RWPE2 (cell line): ENCODE results near the gene DDRGK1.
A peak's percentile ranks its signal among the peaks of the same experiment; 100 is the strongest.
"Not testable (repeated sequence)": the region's sequence is repeated elsewhere in the genome, so short reads cannot be mapped to it uniquely, and the experiment has no call there.

Experiments
- ATAC-seq: fragments of 200-7000 bp; cut with Tn5 transposase; 3 replicates; pipeline ENCODE4 v1.9.1; 2021; ENCODE audit warnings: low read depth
- DNase-seq: peaks from one replicate; pipeline ENCODE4 v3.0.0-alpha.2; 2020; ENCODE audit warnings: low spot score
- H3K27ac ChIP-seq: fragments of 450-650 bp; 2 replicates; pipeline ENCODE4 v1.5.1; 2017; ENCODE audit warnings: mild to moderate bottlenecking; ENCODE audit not compliant: poor library complexity, severe bottlenecking
- H3K27me3 ChIP-seq: fragments of 250-450 bp; sonication (Bioruptor Pico); 2 replicates; pipeline ENCODE4 v1.5.1; 2021; ENCODE audit warnings: mild to moderate bottlenecking, moderate library complexity; ENCODE audit not compliant: insufficient read depth, poor library complexity, severe bottlenecking
- H3K36me3 ChIP-seq: fragments of 250-450 bp; sonication (Bioruptor Pico); 2 replicates; pipeline ENCODE4 v1.5.1; 2020; ENCODE audit warnings: low read depth, mild to moderate bottlenecking, moderate library complexity
- H3K4me1 ChIP-seq: fragments of 250-450 bp; sonication (Bioruptor Pico); 2 replicates; pipeline ENCODE4 v1.5.1; 2021; ENCODE audit warnings: mild to moderate bottlenecking, moderate library complexity; ENCODE audit not compliant: insufficient read depth, poor library complexity, severe bottlenecking
- H3K4me3 ChIP-seq: fragments of 250-450 bp; sonication (Bioruptor Pico); 2 replicates; pipeline ENCODE4 v1.5.1; 2021; ENCODE audit warnings: mild to moderate bottlenecking, moderate library complexity; ENCODE audit not compliant: severe bottlenecking
- H3K9me3 ChIP-seq: fragments of 250-450 bp; sonication (Bioruptor Pico); 2 replicates; pipeline ENCODE4 v1.5.1; 2021; ENCODE audit warnings: mild to moderate bottlenecking, moderate library complexity; ENCODE audit not compliant: severe bottlenecking
- TF ChIP-seq, protein P1 (sequence below): fragments of 450-650 bp; IDR thresholded peaks from one replicate; pipeline ENCODE4 v1.5.1; 2017; ENCODE audit warnings: mild to moderate bottlenecking, moderate library complexity; ENCODE audit not compliant: poor library complexity, severe bottlenecking

Gene DDRGK1

DNA sequence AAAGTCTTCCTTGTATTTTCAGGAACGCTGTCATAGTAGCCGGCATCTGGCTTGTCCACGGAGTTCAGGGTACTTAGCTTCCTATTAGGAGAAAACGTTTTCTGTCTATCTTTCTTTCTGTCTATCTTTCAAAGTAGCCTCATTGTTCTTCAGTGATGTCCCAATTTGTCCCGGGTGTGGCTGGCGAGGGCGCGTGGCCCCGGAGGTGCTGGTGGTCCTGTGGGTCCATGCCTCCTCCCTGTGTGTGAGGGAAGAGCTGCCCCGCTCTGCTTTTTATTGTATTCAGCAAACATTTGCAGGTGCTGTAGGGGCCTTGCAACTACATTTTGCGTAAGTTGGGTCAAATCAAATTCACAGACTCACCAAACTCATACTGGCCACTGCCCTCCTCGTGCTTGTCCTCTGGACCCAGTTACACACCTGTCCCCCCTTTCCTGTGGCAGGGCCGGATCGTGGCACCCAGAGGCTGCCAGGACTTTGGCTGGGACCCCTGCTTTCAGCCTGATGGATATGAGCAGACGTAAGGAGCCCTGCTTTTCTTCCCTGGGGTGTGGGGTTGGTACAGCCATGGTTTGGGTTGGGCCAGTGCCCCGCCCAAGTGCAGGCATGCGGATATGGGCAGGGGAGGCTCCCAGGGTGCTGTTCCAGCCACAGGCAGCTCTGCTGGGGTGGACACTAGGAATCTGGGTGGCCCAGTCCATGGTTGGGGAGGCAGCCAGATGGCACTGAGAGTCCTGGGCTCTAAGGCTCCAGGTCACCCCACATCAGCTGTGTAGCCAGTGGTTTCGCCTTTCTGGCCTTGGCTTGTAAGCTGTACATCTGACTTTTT, 17.1 kb upstream of the DDRGK1 start:
- peaks cover 29% of the 10 kb centered on the region for H3K36me3 ChIP-seq
- H3K9me3 ChIP-seq: no peaks in the 10 kb centered on the region
- H3K27ac ChIP-seq: peak overlapping the region; percentile 41
- TF ChIP-seq, protein P1, sequence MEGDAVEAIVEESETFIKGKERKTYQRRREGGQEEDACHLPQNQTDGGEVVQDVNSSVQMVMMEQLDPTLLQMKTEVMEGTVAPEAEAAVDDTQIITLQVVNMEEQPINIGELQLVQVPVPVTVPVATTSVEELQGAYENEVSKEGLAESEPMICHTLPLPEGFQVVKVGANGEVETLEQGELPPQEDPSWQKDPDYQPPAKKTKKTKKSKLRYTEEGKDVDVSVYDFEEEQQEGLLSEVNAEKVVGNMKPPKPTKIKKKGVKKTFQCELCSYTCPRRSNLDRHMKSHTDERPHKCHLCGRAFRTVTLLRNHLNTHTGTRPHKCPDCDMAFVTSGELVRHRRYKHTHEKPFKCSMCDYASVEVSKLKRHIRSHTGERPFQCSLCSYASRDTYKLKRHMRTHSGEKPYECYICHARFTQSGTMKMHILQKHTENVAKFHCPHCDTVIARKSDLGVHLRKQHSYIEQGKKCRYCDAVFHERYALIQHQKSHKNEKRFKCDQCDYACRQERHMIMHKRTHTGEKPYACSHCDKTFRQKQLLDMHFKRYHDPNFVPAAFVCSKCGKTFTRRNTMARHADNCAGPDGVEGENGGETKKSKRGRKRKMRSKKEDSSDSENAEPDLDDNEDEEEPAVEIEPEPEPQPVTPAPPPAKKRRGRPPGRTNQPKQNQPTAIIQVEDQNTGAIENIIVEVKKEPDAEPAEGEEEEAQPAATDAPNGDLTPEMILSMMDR: no peak
- ATAC-seq (peak; percentile 60), DNase-seq (peak; percentile 66)
- H3K27me3 ChIP-seq: no peaks in the 10 kb centered on the region
- peaks cover 20% of the 10 kb centered on the region for H3K4me1 ChIP-seq
- no peak overlapping the region for H3K4me3 ChIP-seq

DNA sequence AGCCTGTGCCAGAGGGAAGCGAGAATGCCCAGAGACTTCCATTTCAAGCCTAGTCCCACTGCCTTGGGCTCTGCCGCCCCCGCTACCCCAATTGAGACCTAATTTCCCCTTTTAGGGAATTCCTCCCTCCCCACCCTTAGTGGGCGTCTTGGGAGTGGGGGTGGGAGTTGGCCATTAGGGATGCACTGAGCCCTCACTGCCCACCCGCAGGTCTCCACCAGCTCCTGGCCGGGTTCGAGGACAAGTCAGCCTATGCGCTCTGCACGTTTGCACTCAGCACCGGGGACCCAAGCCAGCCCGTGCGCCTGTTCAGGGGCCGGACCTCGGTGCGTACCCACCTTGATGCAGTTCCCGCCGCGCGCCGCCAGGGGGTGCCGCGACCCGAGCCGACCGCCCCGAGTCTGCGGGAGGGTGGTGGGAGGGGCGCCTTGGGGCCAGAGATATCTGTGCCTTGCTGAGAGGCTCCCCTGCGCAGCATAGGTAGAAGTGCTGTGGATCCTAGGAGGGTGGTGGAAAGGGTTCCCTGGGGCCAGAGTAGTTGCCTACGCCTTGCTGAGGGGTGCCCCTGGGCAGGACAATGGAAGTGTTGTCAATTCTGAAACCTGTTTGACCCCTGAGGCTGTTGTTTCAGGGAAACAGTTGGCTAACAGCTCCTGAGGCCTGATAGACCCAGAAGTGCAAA, 14.0 kb upstream of the DDRGK1 start:
- peak; percentile 60 for ATAC-seq
- Histone ChIP-seq H3K27me3 (no peaks in the 10 kb centered on the region), H3K4me1 (peaks cover 13% of the 10 kb centered on the region), H3K4me3 (no peak overlapping the region), H3K9me3 (no peaks in the 10 kb centered on the region), H3K36me3 (peaks cover 52% of the 10 kb centered on the region), H3K27ac (no peak overlapping the region)
- TF ChIP-seq, protein P1: peak; percentile 98
- DNase-seq: peak; percentile 71

DNA sequence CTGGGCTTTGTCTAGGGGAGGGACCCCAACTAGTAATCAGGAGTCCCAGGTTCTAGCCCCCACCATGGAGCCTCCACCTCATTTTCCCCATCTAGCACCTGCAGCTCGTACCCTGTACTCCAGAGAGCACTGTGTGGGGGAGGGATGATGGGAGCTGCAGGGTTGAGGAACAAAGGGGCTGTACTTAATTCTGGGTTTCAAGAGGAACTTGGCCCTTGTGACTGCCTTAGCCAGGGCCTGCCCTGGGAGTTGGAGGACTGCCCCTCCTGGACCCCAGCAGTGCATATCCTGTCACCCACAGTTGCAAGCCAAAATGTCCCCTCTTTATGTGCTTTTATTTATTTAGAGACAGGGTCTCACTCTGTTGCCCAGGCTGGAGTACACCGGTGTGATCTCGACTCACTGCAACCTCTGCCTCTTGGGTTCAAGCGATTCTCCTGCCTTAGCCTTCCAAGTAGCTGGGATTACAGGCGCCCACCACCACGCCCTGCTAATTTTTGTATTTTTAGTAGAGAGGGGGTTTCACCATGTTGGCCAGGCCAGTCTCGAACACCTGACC, 11.0 kb upstream of the DDRGK1 start:
- DNase-seq, H3K27ac ChIP-seq, H3K4me3 ChIP-seq, H3K27me3 ChIP-seq, H3K4me1 ChIP-seq, ATAC-seq, H3K9me3 ChIP-seq: not testable (repeated sequence)
- H3K36me3 ChIP-seq: peaks cover 50% of the 10 kb centered on the region

DNA sequence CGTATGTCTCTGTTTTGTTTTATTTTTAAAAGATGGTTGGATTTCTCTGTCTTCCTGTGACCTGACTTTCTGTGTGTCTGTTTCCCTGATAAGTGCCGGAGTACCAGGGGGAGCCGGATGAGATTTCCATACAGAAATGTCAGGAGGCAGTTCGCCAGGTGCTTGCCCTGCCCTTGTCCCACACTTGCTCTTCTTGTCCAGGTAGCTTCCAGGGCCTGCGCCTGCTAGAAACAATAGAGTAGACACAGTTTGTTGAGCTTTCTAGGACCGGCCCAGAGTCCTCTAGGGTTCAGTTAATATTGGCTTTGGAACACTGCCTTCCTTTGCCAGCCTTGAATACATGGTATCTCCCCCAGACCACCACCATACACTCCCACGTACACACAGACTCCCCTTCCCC, 8.7 kb upstream of the DDRGK1 start:
- Histone ChIP-seq H3K4me3 (no peak overlapping the region), H3K9me3 (no peaks in the 10 kb centered on the region), H3K27me3 (no peaks in the 10 kb centered on the region), H3K4me1 (no peaks in the 10 kb centered on the region), H3K27ac (no peak overlapping the region), H3K36me3 (peaks cover 38% of the 10 kb centered on the region)
- no peak for DNase-seq
- no peak for ATAC-seq
- TF ChIP-seq, protein P1: no peak

DNA sequence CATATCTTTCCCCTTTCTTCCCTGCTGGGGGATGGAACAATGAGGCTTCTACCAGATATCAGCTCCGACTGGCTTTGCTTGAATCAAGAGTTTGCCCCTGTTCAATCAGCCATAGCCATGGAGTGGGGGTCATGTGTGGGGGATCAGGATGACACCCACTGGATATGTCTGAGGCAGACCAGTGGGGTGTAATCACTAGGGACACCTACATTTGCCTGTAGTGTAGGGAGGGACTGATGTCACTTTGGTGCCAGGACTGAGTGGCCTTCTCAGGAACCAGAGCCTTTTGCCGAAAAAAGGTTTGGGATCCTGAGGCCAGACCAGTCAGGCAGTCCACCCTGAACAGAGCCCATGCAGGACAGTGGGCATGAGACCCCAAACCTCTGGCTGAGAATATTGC, 5.9 kb upstream of the DDRGK1 start:
- Histone ChIP-seq H3K9me3 (no peaks in the 10 kb centered on the region), H3K4me3 (peak overlapping the region; percentile 65), H3K36me3 (peaks cover 19% of the 10 kb centered on the region), H3K27ac (peak overlapping the region; percentile 66), H3K27me3 (no peaks in the 10 kb centered on the region), H3K4me1 (no peaks in the 10 kb centered on the region)
- TF ChIP-seq, protein P1: no peak
- DNase-seq (no peak), ATAC-seq (no peak)
